ENCODE results near the gene TUBE1. TPM values are rescaled to one million over a fixed set of nuclear protein-coding genes. Genes with fewer than 3 reads are reported as not detected.
A peak's percentile ranks its signal among the peaks of the same experiment; 100 is the strongest.
"Not testable (repeated sequence)": the region's sequence is repeated elsewhere in the genome, so short reads cannot be mapped to it uniquely, and the experiment has no call there.

Gene TUBE1
- total RNA-seq, 1 experiment from 2014 or later = 11.6 TPM

GRCh38 chr6:112106562-112106961 is 19.3 kb upstream of the TUBE1 start:
- Histone ChIP-seq H2BK120ac (ENCODE audit: low read depth, low read length, poor library complexity, severe bottlenecking) (no peak overlapping the region), H2AFZ (ENCODE audit: low read length) (no peak overlapping the region), H3K27ac (ENCODE audit: insufficient read length, low read depth, low read length) (no peak overlapping the region), H3K4me1 (ENCODE audit: insufficient read depth, low read length) (no peaks in the 10 kb centered on the region), H3K23ac (ENCODE audit: insufficient read length, low read depth, low read length) (no peak overlapping the region), H4K91ac (ENCODE audit: insufficient read length, low read depth, low read length) (no peak overlapping the region), H2AK5ac (ENCODE audit: insufficient read length, low read length) (no peak overlapping the region), H3K23me2 (ENCODE audit: insufficient read length, low read depth, low read length, poor library complexity, severe bottlenecking) (no peaks in the 10 kb centered on the region), H3K4ac (ENCODE audit: low read depth, low read length) (no peak overlapping the region), H3K79me1 (ENCODE audit: insufficient read depth, low read depth, low read length, poor library complexity, severe bottlenecking) (no peaks in the 10 kb centered on the region), H4K5ac (ENCODE audit: insufficient read length, low read depth, low read length) (peak overlapping the region; percentile 72), H4K8ac (replicated peaks; ENCODE audit: insufficient read length, low read depth, low read length) (no peak overlapping the region), H4K20me1 (ENCODE audit: control insufficient read depth, insufficient read depth, insufficient read length) (no peaks in the 10 kb centered on the region), H2BK12ac (ENCODE audit: insufficient read length, low read depth, low read length) (no peak overlapping the region), H3K56ac (ENCODE audit: insufficient read length, low read depth, low read length) (no peak overlapping the region), H3K4me2 (ENCODE audit: insufficient read depth, insufficient read length, low read length) (no peak overlapping the region), H3K9ac (ENCODE audit: extremely low read depth, insufficient read length, low read length) (no peak overlapping the region), H3T11ph (ENCODE audit: low read length) (no peak overlapping the region), H2BK5ac (ENCODE audit: insufficient read length, low read length) (no peak overlapping the region), H2BK20ac (ENCODE audit: low read depth, low read length, poor library complexity, severe bottlenecking) (no peak overlapping the region), H3K79me2 (ENCODE audit: insufficient read depth, low read length) (no peaks in the 10 kb centered on the region), H3K9me3 (ENCODE audit: control insufficient read depth, low read depth, low read length) (no peaks in the 10 kb centered on the region), H2BK15ac (ENCODE audit: low read depth, low read length) (no peak overlapping the region), H3K27me3 (ENCODE audit: insufficient read depth, low read length) (no peaks in the 10 kb centered on the region), H3K14ac (ENCODE audit: insufficient read depth, low read length) (no peak overlapping the region), H3K18ac (ENCODE audit: insufficient read length, low read depth, low read length) (no peak overlapping the region)
- Mint-ChIP-seq H3K9me3 (peaks cover 5 to 8% of the 10 kb centered on the region in 2 experiments; a peak in 4 of 5 replicates), H3K27ac (no peak overlapping the region), H3K27me3 (ENCODE audit: low read depth) (no peaks in the 10 kb centered on the region), H3K36me3 (ENCODE audit: insufficient read depth in 1 of 3, low read depth in 3 of 3) (peaks cover 0 to 6% (median 4%) of the 10 kb centered on the region in 3 experiments; a peak in 5 of 7 replicates), H3K4me1 (peaks cover 2 to 3% of the 10 kb centered on the region in 2 experiments; a peak in 1 of 4 replicates), H3K4me3 (no peak overlapping the region)
- TF ChIP-seq, protein P1, sequence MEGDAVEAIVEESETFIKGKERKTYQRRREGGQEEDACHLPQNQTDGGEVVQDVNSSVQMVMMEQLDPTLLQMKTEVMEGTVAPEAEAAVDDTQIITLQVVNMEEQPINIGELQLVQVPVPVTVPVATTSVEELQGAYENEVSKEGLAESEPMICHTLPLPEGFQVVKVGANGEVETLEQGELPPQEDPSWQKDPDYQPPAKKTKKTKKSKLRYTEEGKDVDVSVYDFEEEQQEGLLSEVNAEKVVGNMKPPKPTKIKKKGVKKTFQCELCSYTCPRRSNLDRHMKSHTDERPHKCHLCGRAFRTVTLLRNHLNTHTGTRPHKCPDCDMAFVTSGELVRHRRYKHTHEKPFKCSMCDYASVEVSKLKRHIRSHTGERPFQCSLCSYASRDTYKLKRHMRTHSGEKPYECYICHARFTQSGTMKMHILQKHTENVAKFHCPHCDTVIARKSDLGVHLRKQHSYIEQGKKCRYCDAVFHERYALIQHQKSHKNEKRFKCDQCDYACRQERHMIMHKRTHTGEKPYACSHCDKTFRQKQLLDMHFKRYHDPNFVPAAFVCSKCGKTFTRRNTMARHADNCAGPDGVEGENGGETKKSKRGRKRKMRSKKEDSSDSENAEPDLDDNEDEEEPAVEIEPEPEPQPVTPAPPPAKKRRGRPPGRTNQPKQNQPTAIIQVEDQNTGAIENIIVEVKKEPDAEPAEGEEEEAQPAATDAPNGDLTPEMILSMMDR (conservative IDR thresholded peaks at IDR 0.05) = no peak
- no peak for DNase-seq
- WGBS (ENCODE audit: extremely low coverage, insufficient read length, low lambda C conversion rate) = no CpG with 5 or more reads among the region's 2 CpGs

DNA sequence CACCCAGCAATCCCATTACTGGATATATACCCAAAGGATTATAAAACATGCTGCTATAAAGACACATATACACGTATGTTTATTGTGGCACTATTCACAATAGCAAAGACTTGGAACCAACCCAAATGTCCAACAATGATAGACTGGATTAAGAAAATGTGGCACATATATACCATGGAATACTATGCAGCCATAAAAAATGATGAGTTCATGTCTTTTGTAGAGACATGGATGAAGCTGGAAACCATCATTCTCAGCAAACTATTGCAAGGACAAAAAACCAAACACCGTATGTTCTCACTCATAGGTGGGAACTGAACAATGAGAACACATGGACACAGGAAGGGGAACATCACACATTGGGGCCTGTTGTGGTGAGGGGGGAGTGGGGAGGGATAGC is 18.7 kb upstream of the TUBE1 start:
- not testable (repeated sequence) for H3K4me1 Mint-ChIP-seq

More for the DNA sequence above, 18.7 kb upstream of the TUBE1 start:
- not testable (repeated sequence) for H3K23me2 ChIP-seq (ENCODE audit: insufficient read length, low read depth, low read length, poor library complexity, severe bottlenecking); H4K5ac ChIP-seq (ENCODE audit: insufficient read length, low read depth, low read length); DNase-seq; H3K79me2 ChIP-seq (ENCODE audit: insufficient read depth, low read length); H2BK5ac ChIP-seq (ENCODE audit: insufficient read length, low read length); H3K18ac ChIP-seq (ENCODE audit: insufficient read length, low read depth, low read length); H3K27me3 ChIP-seq (ENCODE audit: insufficient read depth, low read length); H2AK5ac ChIP-seq (ENCODE audit: insufficient read length, low read length); H3K56ac ChIP-seq (ENCODE audit: insufficient read length, low read depth, low read length); H3K9me3 Mint-ChIP-seq; H4K8ac ChIP-seq (replicated peaks; ENCODE audit: insufficient read length, low read depth, low read length); H3K23ac ChIP-seq (ENCODE audit: insufficient read length, low read depth, low read length); H3K4me1 ChIP-seq (ENCODE audit: insufficient read depth, low read length); H3K36me3 Mint-ChIP-seq (ENCODE audit: insufficient read depth in 1 of 3, low read depth in 3 of 3); H3K14ac ChIP-seq (ENCODE audit: insufficient read depth, low read length); H3K27me3 Mint-ChIP-seq (ENCODE audit: low read depth); H3K9me3 ChIP-seq (ENCODE audit: control insufficient read depth, low read depth, low read length); H3K9ac ChIP-seq (ENCODE audit: extremely low read depth, insufficient read length, low read length); H3K79me1 ChIP-seq (ENCODE audit: insufficient read depth, low read depth, low read length, poor library complexity, severe bottlenecking); H4K20me1 ChIP-seq (ENCODE audit: control insufficient read depth, insufficient read depth, insufficient read length); H3T11ph ChIP-seq (ENCODE audit: low read length); H2BK12ac ChIP-seq (ENCODE audit: insufficient read length, low read depth, low read length); H3K27ac ChIP-seq (ENCODE audit: insufficient read length, low read depth, low read length); H4K91ac ChIP-seq (ENCODE audit: insufficient read length, low read depth, low read length); H2AFZ ChIP-seq (ENCODE audit: low read length); H3K27ac Mint-ChIP-seq; H3K4me2 ChIP-seq (ENCODE audit: insufficient read depth, insufficient read length, low read length); H2BK120ac ChIP-seq (ENCODE audit: low read depth, low read length, poor library complexity, severe bottlenecking); H2BK15ac ChIP-seq (ENCODE audit: low read depth, low read length); H3K4ac ChIP-seq (ENCODE audit: low read depth, low read length); H3K4me3 Mint-ChIP-seq; H2BK20ac ChIP-seq (ENCODE audit: low read depth, low read length, poor library complexity, severe bottlenecking)
- WGBS (ENCODE audit: extremely low coverage, insufficient read length, low lambda C conversion rate) = no CpG with 5 or more reads among the region's 2 CpGs

All from H9 (cell line).